Liver (tissue), 9 donors: Measurements from ENCODE around the gene CAGE1. TPM values are rescaled to one million over a fixed set of nuclear protein-coding genes. Genes with fewer than 3 reads are reported as not detected.
A peak's percentile ranks its signal among the peaks of the same experiment; 100 is the strongest.
"Not testable (repeated sequence)": the region's sequence is repeated elsewhere in the genome, so short reads cannot be mapped to it uniquely, and the experiment has no call there.

ENCODE experiments used
- DNase-seq: peaks from one replicate; pipeline ENCODE4 v3.0.0-alpha.2; 2017; ENCODE audit warnings: low spot score
- H3K27ac ChIP-seq, 2 donors: one replicate each; pipeline ENCODE4 v1.7.0; 2013; ENCODE audit warnings: inconsistent platforms in 2 of 2, low read length in 2 of 2, control low read depth in 1 of 2, low read depth in 1 of 2, mild to moderate bottlenecking in 1 of 2
- H3K27me3 ChIP-seq, 4 donors: one replicate each; pipeline versions ENCODE4 v1.6.1 to v1.7.0; 2013; ENCODE audit warnings: low read length in 3 of 4, inconsistent platforms in 1 of 4, mild to moderate bottlenecking in 1 of 4, moderate library complexity in 1 of 4; ENCODE audit not compliant: control insufficient read depth in 4 of 4, insufficient read depth in 4 of 4
- H3K36me3 ChIP-seq, 4 donors: one replicate each; pipeline versions ENCODE4 v1.6.1 to v1.7.0; 2013; ENCODE audit warnings: low read length in 3 of 4, mild to moderate bottlenecking in 3 of 4, low read depth in 1 of 4, moderate library complexity in 1 of 4; ENCODE audit not compliant: control insufficient read depth in 4 of 4, insufficient read depth in 3 of 4
- H3K4me1 ChIP-seq, 4 donors: one replicate each; pipeline versions ENCODE4 v1.6.1 to v1.7.0; 2013; ENCODE audit warnings: low read length in 3 of 4, mild to moderate bottlenecking in 3 of 4, moderate library complexity in 1 of 4; ENCODE audit not compliant: control insufficient read depth in 4 of 4, insufficient read depth in 4 of 4
- H3K4me3 ChIP-seq, 3 donors: one replicate each; pipeline versions ENCODE4 v1.6.1 to v1.7.0; 2013; ENCODE audit warnings: low read length in 3 of 3, control low read depth in 1 of 3, low read depth in 1 of 3, mild to moderate bottlenecking in 1 of 3
- H3K9ac ChIP-seq, 2 donors: one replicate each; pipeline ENCODE4 v1.7.0; 2013; ENCODE audit warnings: low read length in 2 of 2, mild to moderate bottlenecking in 2 of 2, moderate library complexity in 2 of 2, control low read depth in 1 of 2, low read depth in 1 of 2
- H3K9me3 ChIP-seq, 4 donors: one replicate each; pipeline versions ENCODE4 v1.6.1 to v1.7.0; 2013; ENCODE audit warnings: low read length in 3 of 4; ENCODE audit not compliant: control insufficient read depth in 4 of 4
- ATF3 ChIP-seq: IDR thresholded peaks from 2 replicates; pipeline ENCODE4 v1.6.1; 2016; ENCODE audit warnings: antibody characterized with exemption
- EGR1 ChIP-seq, 2 donors: IDR thresholded peaks; 2 replicates each; pipeline ENCODE4 v1.6.1; 2016 to 2018; ENCODE audit warnings: antibody characterized with exemption in 2 of 2, low read depth in 2 of 2
- GABPA ChIP-seq, 2 donors: IDR thresholded peaks in 1 of 2; conservative IDR thresholded peaks in 1 of 2; 2 replicates each; pipeline ENCODE4 v1.6.1; 2016; ENCODE audit warnings: antibody characterized with exemption in 2 of 2, mild to moderate bottlenecking in 1 of 2, moderate library complexity in 1 of 2
- HNF4A ChIP-seq, 2 donors: conservative IDR thresholded peaks; 2 replicates each; pipeline ENCODE4 v1.6.1; 2016; ENCODE audit warnings: antibody characterized with exemption in 2 of 2, mild to moderate bottlenecking in 2 of 2
- HNF4G ChIP-seq: IDR thresholded peaks from 2 replicates; pipeline ENCODE4 v1.6.1; 2016; ENCODE audit warnings: antibody characterized with exemption
- RAD21 ChIP-seq, 2 donors: IDR thresholded peaks; 2 replicates each; pipeline ENCODE4 v1.6.1; 2016; ENCODE audit warnings: antibody characterized with exemption in 2 of 2, mild to moderate bottlenecking in 2 of 2
- REST ChIP-seq: IDR thresholded peaks from 2 replicates; pipeline ENCODE4 v1.6.1; 2016; ENCODE audit warnings: antibody characterized with exemption, mild to moderate bottlenecking
- ZBTB33 ChIP-seq: IDR thresholded peaks from 2 replicates; pipeline ENCODE4 v1.6.1; 2016; ENCODE audit warnings: antibody characterized with exemption
- WGBS: extraction: QIAGEN DNeasy Blood & Tissue Kit; methylation state at CpG from one replicate; pipeline ENCODE4 v1.1.7; 2013; 5-methylcytosine and 5-hydroxymethylcytosine counted together
- polyA plus RNA-seq, 2 donors: library from polyadenylated mRNA; stranded (reverse) in 1 of 2; unstranded in 1 of 2; fragments of 200-250 nt in 1 of 2; fragments of >200 nt in 1 of 2; fragmentation: Nextera tagmentation in 1 of 2; extraction: Ambion mirVana in 1 of 2; gene quantifications; one replicate each; pipeline versions ENCODE4 v1.2.1 to v1.2.3, GENCODE V29; 2013 to 2015
- total RNA-seq, 2 donors: library from RNA; depleted of rRNA; stranded (reverse); fragments of >200 nt; gene quantifications; one replicate each; pipeline ENCODE4 v1.2.3, GENCODE V29; 2014
- donor health status: healthy.
- donor health status: healthy.
- donor health status: healthy.
- donor health status: healthy.
- donor health status: healthy.

The CAGE1 gene
- total and polyA plus RNA-seq, 4 donors: 0.08 TPM; not detected in 3

- Histone ChIP-seq H3K9ac (no peak overlapping the region), H3K27me3 (no peaks in the 10 kb centered on the region), H3K9me3 (no peaks in the 10 kb centered on the region), H3K4me3 (no peak overlapping the region), H3K4me1 (peaks cover 3 to 15% (median 8%) of the 10 kb centered on the region in 4 donors), H3K36me3 (no peaks in the 10 kb centered on the region), H3K27ac (peak overlapping the region in 1 of 2 donors; percentile 49)
- no peak for DNase-seq
- TF ChIP-seq HNF4G (no peak), EGR1 (IDR thresholded peaks at IDR 0.05; ENCODE audit: low read depth in 2 of 2) (no peak)
- 91% methylated on average over 6 of the region's 6 CpGs for WGBS
These were observed 73.6 kb downstream of the CAGE1 start for GRCh38 chr6:7315948-7316365.

- not testable (repeated sequence) for DNase-seq, H3K27me3 ChIP-seq
- WGBS: 97% methylated on average over 34 of the region's 34 CpGs
These were observed 74.2 kb downstream of the CAGE1 start for GRCh38 chr6:7315087-7315947.

GRCh38 chr6:7314414-7314813 is 75.1 kb downstream of the CAGE1 start:
- WGBS: 98% methylated on average over 7 of the region's 7 CpGs
- Histone ChIP-seq H3K27me3 (no peaks in the 10 kb centered on the region), H3K4me1 (peaks cover 5 to 16% (median 8%) of the 10 kb centered on the region in 4 donors), H3K9me3 (no peaks in the 10 kb centered on the region), H3K4me3 (no peak overlapping the region), H3K36me3 (peaks cover 0 to 6% (median 2%) of the 10 kb centered on the region in 4 donors), H3K27ac (no peak overlapping the region), H3K9ac (no peak overlapping the region)
- TF ChIP-seq ATF3 (no peak), ZBTB33 (no peak), RAD21 (IDR thresholded peaks at IDR 0.05) (no peak), HNF4A (conservative IDR thresholded peaks at IDR 0.05) (no peak), GABPA (IDR thresholded peaks at IDR 0.05 in 1 of 2, conservative IDR thresholded peaks at IDR 0.05 in 1 of 2) (no peak), REST (no peak)
- no peak for DNase-seq

More at GRCh38 chr6:7315087-7315947, 74.2 kb downstream of the CAGE1 start:
- H3K4me3 ChIP-seq, H3K9me3 ChIP-seq, H3K9ac ChIP-seq, H3K36me3 ChIP-seq, H3K27ac ChIP-seq: not testable (repeated sequence)
- H3K4me1 ChIP-seq: peaks cover 5 to 16% (median 8%) of the 10 kb centered on the region in 4 donors
